Trophoblast cell (in vitro differentiated cells and primary cell): ENCODE results near the gene RPTN.

ENCODE experiments used
- DNase-seq, 2 donors: peaks; one replicate each; pipeline ENCODE4 v3.0.0-alpha.2; 2016
- H2AFZ ChIP-seq: 2 replicates; pipeline ENCODE4 v1.6.1; 2013; ENCODE audit warnings: low read length, moderate library complexity, mild to moderate bottlenecking; ENCODE audit not compliant: insufficient read depth, poor library complexity
- H2AK5ac ChIP-seq: 2 replicates; pipeline ENCODE4 v1.6.1; 2013; ENCODE audit warnings: mild to moderate bottlenecking, low read length
- H2BK120ac ChIP-seq: 2 replicates; pipeline ENCODE4 v1.6.1; 2013; ENCODE audit warnings: low read length, mild to moderate bottlenecking, moderate library complexity; ENCODE audit not compliant: insufficient read depth, poor library complexity
- H2BK12ac ChIP-seq: 2 replicates; pipeline ENCODE4 v1.6.1; 2013; ENCODE audit warnings: mild to moderate bottlenecking, low read length, moderate library complexity
- H2BK5ac ChIP-seq: 2 replicates; pipeline ENCODE4 v1.6.1; 2013; ENCODE audit warnings: low read length, low read depth, moderate library complexity, mild to moderate bottlenecking; ENCODE audit not compliant: poor library complexity
- H3K14ac ChIP-seq: 2 replicates; pipeline ENCODE4 v1.6.1; 2013; ENCODE audit warnings: mild to moderate bottlenecking, low read length
- H3K18ac ChIP-seq: 2 replicates; pipeline ENCODE4 v1.6.1; 2013; ENCODE audit warnings: mild to moderate bottlenecking, low read length
- H3K23ac ChIP-seq: 2 replicates; pipeline ENCODE4 v1.6.1; 2013; ENCODE audit warnings: low read length
- H3K27ac ChIP-seq: 2 replicates; pipeline ENCODE4 v1.5.1; 2013; ENCODE audit warnings: low read depth, mild to moderate bottlenecking, inconsistent platforms, low read length, moderate library complexity
- H3K27me3 ChIP-seq: 2 replicates; pipeline ENCODE4 v1.6.1; 2013; ENCODE audit warnings: inconsistent platforms, mild to moderate bottlenecking, low read length, moderate library complexity; ENCODE audit not compliant: insufficient read depth
- H3K36me3 ChIP-seq, 2 experiments: 1 replicate in 1 of 2; 2 replicates in 1 of 2; pipeline ENCODE4 v1.6.1; 2013; ENCODE audit warnings: low read length in 2 of 2, mild to moderate bottlenecking in 2 of 2, moderate library complexity in 1 of 2; ENCODE audit not compliant: insufficient read depth in 2 of 2, control insufficient read depth in 1 of 2
- H3K4ac ChIP-seq: 2 replicates; pipeline ENCODE4 v1.6.1; 2013; ENCODE audit warnings: low read depth, mild to moderate bottlenecking, low read length, moderate library complexity
- H3K4me1 ChIP-seq, 2 experiments: 1 replicate in 1 of 2; 2 replicates in 1 of 2; pipeline ENCODE4 v1.6.1; 2013; ENCODE audit warnings: low read length in 2 of 2, mild to moderate bottlenecking in 2 of 2, moderate library complexity in 1 of 2; ENCODE audit not compliant: insufficient read depth in 2 of 2, control insufficient read depth in 1 of 2
- H3K4me2 ChIP-seq: 2 replicates; pipeline ENCODE4 v1.6.1; 2013; ENCODE audit warnings: inconsistent platforms, mild to moderate bottlenecking, low read length, moderate library complexity
- H3K4me3 ChIP-seq: 2 replicates; pipeline ENCODE4 v1.5.1; 2013; ENCODE audit warnings: mild to moderate bottlenecking, low read depth, low read length, inconsistent platforms
- H3K79me1 ChIP-seq: one replicate; pipeline ENCODE4 v1.6.1; 2013; ENCODE audit warnings: low read length
- H3K79me2 ChIP-seq: 2 replicates; pipeline ENCODE4 v1.6.1; 2013; ENCODE audit warnings: low read length, mild to moderate bottlenecking; ENCODE audit not compliant: control insufficient read depth, insufficient read depth, poor library complexity
- H3K9ac ChIP-seq: 2 replicates; pipeline ENCODE4 v1.6.1; 2013; ENCODE audit warnings: mild to moderate bottlenecking, low read length
- H3K9me3 ChIP-seq: 2 replicates; pipeline ENCODE4 v1.6.1; 2013; ENCODE audit warnings: low read depth, mild to moderate bottlenecking, control low read depth, inconsistent platforms, low read length; ENCODE audit not compliant: insufficient read depth
- H4K12ac ChIP-seq: 2 replicates; pipeline ENCODE4 v1.6.1; 2013; ENCODE audit warnings: low read depth, mild to moderate bottlenecking, low read length, moderate library complexity
- H4K8ac ChIP-seq: 2 replicates; pipeline ENCODE4 v1.6.1; 2013; ENCODE audit warnings: low read depth, mild to moderate bottlenecking, low read length, moderate library complexity
- H4K91ac ChIP-seq: one replicate; pipeline ENCODE4 v1.6.1; 2013; ENCODE audit warnings: low read depth, mild to moderate bottlenecking, low read length, moderate library complexity
- WGBS: extraction: QIAGEN DNeasy Blood & Tissue Kit; methylation state at CpG from one replicate; pipeline ENCODE4 v1.1.7; 2013; ENCODE audit warnings: missing lambda C conversion rate; ENCODE audit not compliant: insufficient read length, insufficient coverage; ENCODE audit errors: extremely low coverage; 5-methylcytosine and 5-hydroxymethylcytosine counted together

Gene RPTN

GRCh38 chr1:152179566-152179965 is 20.5 kb upstream of the RPTN start:
- Histone ChIP-seq H4K8ac (no peak overlapping the region), H3K79me1 (no peaks in the 10 kb centered on the region), H3K23ac (no peak overlapping the region), H3K4me1 (no peaks in the 10 kb centered on the region), H3K9me3 (peaks cover 9% of the 10 kb centered on the region), H3K27ac (no peak overlapping the region), H3K9ac (peak overlapping the region; percentile 59), H3K4me3 (no peak overlapping the region), H3K27me3 (peaks cover 2% of the 10 kb centered on the region), H3K4me2 (no peak overlapping the region), H2BK120ac (no peak overlapping the region), H3K4ac (no peak overlapping the region), H3K14ac (no peak overlapping the region), H2BK5ac (no peak overlapping the region), H2BK12ac (no peak overlapping the region), H3K18ac (no peak overlapping the region), H4K12ac (no peak overlapping the region), H2AFZ (no peak overlapping the region), H3K79me2 (no peaks in the 10 kb centered on the region), H2AK5ac (no peak overlapping the region), H4K91ac (no peak overlapping the region), H3K36me3 (no peaks in the 10 kb centered on the region)
- WGBS, result no CpG with 5 or more reads among the region's 1 CpG
- no peak for DNase-seq

GRCh38 chr1:152170287-152170905 is 11.4 kb upstream of the RPTN start:
- Histone ChIP-seq H2AK5ac (no peak overlapping the region), H3K23ac (no peak overlapping the region), H3K4me3 (no peak overlapping the region), H3K36me3 (no peaks in the 10 kb centered on the region), H3K27me3 (no peaks in the 10 kb centered on the region), H3K18ac (no peak overlapping the region), H3K27ac (no peak overlapping the region), H3K4ac (no peak overlapping the region), H2AFZ (no peak overlapping the region), H2BK12ac (no peak overlapping the region), H3K4me1 (no peaks in the 10 kb centered on the region), H4K12ac (no peak overlapping the region), H3K79me2 (no peaks in the 10 kb centered on the region), H3K9ac (no peak overlapping the region), H3K79me1 (no peaks in the 10 kb centered on the region), H3K14ac (no peak overlapping the region), H3K4me2 (no peak overlapping the region), H2BK5ac (no peak overlapping the region), H3K9me3 (peaks cover 9% of the 10 kb centered on the region), H4K8ac (no peak overlapping the region), H2BK120ac (no peak overlapping the region), H4K91ac (no peak overlapping the region)
- no peak for DNase-seq
- no CpG with 5 or more reads among the region's 5 CpGs for WGBS

- Histone ChIP-seq H4K8ac (no peak overlapping the region), H2BK5ac (no peak overlapping the region), H3K27ac (no peak overlapping the region), H2BK12ac (no peak overlapping the region), H3K14ac (no peak overlapping the region), H3K79me1 (no peaks in the 10 kb centered on the region), H3K18ac (no peak overlapping the region), H3K9me3 (peaks cover 9% of the 10 kb centered on the region), H3K27me3 (no peaks in the 10 kb centered on the region), H3K4me1 (no peaks in the 10 kb centered on the region), H2BK120ac (no peak overlapping the region), H3K4ac (no peak overlapping the region), H3K9ac (no peak overlapping the region), H3K23ac (no peak overlapping the region), H3K4me2 (no peak overlapping the region), H3K36me3 (no peaks in the 10 kb centered on the region), H2AFZ (no peak overlapping the region), H3K79me2 (no peaks in the 10 kb centered on the region), H2AK5ac (no peak overlapping the region), H4K91ac (no peak overlapping the region), H3K4me3 (no peak overlapping the region), H4K12ac (no peak overlapping the region)
- no peak for DNase-seq
- WGBS, result 100% methylated on average over 1 of the region's 4 CpGs
Observed at GRCh38 chr1:152169366-152170025, 10.5 kb upstream of the RPTN start.

- no peak overlapping the region for H2AK5ac ChIP-seq
- no peak overlapping the region for H4K91ac ChIP-seq
- H3K9ac ChIP-seq, result no peak overlapping the region
- H3K18ac ChIP-seq, result no peak overlapping the region
- WGBS, result no CpG with 5 or more reads among the region's 1 CpG
- H3K79me1 ChIP-seq, result no peaks in the 10 kb centered on the region
- no peak overlapping the region for H3K4ac ChIP-seq
- peaks cover 9% of the 10 kb centered on the region for H3K9me3 ChIP-seq
- no peak overlapping the region for H4K8ac ChIP-seq
- no peak overlapping the region for H4K12ac ChIP-seq
- H2BK12ac ChIP-seq, result no peak overlapping the region
- no peak for DNase-seq
- no peak overlapping the region for H3K4me3 ChIP-seq
- H3K27me3 ChIP-seq, result no peaks in the 10 kb centered on the region
- no peak overlapping the region for H3K27ac ChIP-seq
- H3K79me2 ChIP-seq, result no peaks in the 10 kb centered on the region
- no peak overlapping the region for H2AFZ ChIP-seq
- no peak overlapping the region for H2BK120ac ChIP-seq
- no peak overlapping the region for H2BK5ac ChIP-seq
- no peak overlapping the region for H3K4me2 ChIP-seq
- H3K36me3 ChIP-seq, result no peaks in the 10 kb centered on the region
- H3K14ac ChIP-seq, result no peak overlapping the region
- no peak overlapping the region for H3K23ac ChIP-seq
- H3K4me1 ChIP-seq, result no peaks in the 10 kb centered on the region
Observed at GRCh38 chr1:152168535-152168868, 9.5 kb upstream of the RPTN start.
